ENCODE data around the gene S1PR3.

S1PR3 gene

DNA sequence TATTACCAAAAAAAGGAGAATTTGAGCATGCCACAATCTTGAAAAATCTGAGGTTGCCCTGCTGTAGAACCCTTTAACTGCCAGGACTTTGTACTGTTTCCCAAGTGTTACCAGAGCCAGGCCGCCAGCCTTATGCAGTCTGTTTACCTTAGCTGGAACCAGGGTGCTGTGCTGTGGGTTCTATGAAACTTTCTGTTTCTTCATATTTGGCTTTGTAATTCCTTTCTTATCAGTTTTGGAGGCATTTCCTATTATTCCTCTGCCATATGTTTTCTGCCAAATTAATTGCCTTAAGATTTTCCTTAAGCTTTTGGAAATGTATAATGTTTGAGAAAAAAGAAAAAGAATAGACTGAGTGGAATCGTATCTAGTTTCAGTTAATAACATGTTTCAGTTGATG, 2.1 kb downstream of the S1PR3 start:
- DNase-seq (ENCODE audit: low spot score), result no peak

DNA sequence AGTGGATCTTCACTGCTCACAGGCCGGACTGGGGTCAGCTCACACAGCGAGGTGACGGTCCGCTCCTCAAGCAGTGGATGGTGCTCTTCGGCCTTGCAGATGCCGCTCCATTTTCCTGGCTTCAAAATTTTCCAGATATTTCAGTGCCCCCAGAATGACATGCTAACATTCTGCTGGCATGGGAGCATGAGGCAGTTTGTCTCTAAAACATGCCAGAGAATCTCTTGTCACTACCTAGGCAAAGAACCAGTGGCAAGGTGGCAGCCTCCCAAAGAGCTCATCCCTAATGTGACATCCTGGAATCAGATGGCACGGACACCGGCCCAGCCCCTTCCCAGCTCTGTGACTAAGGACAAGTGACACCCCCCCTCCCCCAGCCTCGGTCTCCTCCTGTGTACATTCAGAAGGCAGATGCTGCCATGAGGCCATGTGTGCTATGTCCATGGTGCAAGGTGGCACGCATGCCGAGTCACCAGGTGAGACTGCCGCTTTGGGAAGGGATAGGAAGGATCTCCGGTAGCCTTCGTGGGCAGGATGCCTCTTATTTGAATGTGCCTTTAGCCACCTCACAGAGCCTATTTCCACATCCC, 2.7 kb downstream of the S1PR3 start:
- DNase-seq (ENCODE audit: low spot score), result no peak

DNA sequence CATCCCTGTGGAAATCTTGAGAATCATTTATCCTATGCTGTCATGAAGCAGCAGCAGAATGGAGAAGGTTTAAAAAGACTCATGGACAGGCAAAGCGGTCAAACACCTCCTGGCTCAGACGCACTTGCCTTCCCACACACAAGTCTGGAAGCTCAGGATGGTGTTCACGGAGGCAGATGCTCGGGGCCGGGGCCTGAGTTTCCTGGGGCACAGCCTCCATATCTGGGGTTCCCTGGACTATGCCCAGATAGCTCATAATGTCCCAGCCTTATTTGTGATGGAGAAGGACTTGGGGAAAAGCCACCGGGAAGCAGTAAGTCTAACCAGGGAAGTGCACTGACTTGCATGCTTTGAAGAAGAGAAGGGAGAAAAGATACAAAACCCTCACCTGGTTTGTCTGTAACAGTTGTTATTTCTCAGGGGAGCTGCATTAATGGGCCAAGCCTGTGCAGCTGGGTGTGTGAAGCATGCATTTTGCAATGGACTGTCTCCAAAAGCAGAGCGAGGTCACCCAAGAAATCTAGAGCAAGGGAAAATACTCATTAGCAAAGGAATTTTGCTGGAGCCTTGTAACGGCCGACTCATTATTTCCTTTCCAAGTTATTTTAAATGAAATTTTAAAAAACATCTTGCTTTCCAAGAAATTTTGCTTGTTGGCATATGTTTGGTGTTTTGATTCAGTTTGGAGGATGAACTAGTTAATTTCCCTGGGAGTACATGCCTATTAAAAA, 3.4 kb downstream of the S1PR3 start:
- DNase-seq (ENCODE audit: low spot score), result peak; percentile 58

DNA sequence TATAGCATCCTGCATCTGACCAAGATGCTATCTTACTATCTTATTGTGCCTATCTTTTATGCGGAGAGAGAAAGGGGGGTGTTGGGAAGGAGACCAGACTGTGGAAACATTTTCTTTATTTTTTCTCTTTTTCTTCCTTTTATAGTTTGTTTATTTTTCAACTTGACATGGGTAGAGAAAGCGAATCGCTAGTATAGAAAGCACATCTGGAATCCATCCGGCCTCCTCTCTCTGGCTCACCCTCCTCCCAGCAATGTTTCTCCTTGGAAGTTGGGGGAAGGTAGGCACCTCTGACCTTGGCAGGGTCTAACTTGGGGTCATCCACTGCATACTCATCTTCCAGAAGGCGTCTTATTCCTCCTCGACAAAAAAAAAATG, 3.9 kb downstream of the S1PR3 start:
- no peak for DNase-seq (ENCODE audit: low spot score)

DNA sequence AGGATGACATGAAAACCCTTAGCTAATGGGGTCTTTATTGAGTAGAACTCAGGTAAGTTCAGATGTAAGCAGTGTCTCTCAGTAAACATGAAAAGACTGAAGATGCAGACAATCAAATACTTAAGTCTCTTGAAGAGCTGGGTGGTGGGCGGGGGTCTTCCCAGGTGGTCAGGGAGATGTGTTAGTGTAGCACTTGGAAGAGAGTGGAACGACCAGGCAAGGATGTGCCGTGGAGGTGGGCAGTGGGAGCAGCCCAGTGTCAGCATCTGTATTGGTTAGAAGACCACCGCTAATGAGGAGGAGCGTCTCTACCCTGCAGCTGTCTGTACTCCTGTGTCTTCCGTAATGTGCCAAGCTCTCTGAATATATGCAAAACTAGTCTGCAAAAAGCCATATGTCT, 4.4 kb downstream of the S1PR3 start:
- no peak for DNase-seq (ENCODE audit: low spot score)

DNA sequence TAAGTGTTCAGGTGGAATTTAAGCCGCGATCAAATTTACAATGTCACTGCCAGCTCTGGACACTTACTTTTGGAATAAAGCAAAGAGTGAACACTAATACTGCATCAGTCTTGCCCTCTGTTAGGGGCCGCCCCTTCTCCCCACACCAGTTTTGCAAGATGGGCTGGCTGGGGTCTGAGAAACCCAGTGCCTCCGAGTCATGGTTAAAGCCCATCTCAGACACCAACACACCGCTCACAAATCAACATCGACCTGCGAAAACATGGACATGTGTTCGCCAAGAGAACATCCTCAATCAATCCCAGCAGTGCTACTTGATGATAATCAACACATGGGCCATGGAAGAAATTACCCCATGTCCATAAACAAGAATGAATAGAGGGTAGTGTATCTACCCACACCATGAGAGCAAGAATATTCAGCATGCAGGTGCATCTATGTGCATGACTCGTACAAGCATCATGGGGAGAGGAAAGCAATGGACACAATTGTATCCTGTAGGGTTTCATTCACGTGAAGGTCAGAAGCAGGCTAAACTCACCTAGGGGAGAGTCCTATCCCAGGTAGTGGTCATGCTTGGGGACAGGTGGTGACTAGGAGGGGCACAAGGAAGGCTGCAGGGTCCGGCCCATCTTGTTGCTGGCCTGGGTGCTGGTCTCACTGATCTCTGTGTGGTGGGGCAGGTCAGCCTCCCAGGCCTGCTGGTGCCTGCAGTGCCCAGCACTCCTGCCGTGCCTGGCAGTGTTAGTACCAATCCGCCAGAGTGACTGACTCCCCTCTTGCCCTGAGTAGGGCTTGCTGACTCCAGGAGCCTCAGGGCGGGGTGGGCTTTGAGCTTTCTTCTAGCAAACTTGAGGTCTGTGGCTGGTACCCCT, 5.0 kb downstream of the S1PR3 start:
- DNase-seq (ENCODE audit: low spot score), result no peak

DNA sequence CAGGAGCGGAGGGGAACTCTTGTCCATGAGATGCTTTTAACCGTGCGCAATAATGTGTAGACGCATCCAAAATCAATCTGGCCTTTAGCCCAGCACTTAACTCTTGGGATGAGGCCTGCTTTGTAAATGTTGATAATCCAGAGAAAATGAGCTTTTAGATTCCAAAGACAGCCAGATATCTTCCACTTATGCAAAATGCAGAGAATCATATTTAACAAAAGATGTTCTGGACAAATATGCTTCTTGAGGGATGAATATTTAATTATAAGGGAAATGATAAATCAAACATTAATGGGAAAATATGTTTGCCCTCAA, 5.6 kb downstream of the S1PR3 start:
- no peak for DNase-seq (ENCODE audit: low spot score)

DNA sequence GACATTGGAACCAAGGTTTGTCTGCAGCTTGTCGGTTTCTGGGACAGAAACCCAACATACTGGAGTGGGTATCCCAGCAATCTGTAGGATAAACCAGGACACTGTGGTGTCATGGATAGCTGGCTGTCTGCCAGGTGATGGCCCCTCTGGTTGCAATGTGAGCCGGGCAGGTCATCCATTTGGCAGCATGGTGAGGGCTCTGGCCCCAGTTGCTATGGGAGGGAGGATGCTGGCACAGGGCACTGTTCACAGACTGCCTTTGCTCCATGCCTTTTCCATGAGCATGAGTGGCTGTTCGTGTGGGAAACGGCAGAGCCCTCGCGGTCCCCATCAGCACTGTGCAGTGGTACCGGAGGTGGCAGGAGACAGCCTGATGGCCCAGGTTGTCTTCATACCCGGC, 6.4 kb downstream of the S1PR3 start:
- DNase-seq (ENCODE audit: low spot score), result no peak

DNA sequence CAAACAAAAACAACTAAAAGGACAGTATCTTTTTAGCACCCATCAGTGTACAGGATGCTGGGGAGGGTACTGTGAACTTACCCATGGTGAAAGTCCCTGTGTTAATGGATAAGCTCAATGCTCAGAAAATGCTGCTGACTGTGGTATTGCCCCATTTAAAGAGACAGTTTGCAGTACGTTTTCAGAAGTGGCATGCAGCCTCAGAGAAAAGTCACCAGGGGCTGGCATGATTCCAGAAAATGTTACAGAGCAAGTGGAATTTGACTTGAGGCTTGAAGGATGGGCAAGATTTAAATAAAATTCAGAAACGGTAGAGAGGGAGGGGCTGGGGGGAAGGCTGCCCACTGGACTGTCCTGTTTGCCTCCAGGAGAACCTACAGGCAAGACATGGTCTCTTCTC, 7.2 kb downstream of the S1PR3 start:
- no peak for DNase-seq (ENCODE audit: low spot score)

DNA sequence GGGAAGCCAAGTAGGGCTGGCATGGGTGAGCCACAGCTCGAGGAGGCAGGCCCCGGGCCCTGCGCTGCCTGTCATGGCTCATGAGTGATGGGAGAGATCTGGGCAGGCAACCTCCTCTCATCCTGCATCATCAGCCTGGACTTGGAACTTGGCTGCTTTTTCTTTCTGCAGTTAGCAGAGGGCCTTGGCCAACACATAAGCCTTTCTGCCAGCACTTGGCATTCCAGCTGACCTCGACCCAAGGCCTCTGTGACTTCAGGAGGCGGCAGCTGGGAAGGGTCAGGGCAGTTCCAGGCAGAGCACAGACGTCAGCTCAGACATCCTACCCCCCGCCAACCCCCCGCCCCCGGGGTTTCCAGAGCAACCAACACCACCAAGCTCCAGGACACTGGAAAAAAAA, 7.6 kb downstream of the S1PR3 start:
- DNase-seq (ENCODE audit: low spot score), result peak; percentile 66

DNA sequence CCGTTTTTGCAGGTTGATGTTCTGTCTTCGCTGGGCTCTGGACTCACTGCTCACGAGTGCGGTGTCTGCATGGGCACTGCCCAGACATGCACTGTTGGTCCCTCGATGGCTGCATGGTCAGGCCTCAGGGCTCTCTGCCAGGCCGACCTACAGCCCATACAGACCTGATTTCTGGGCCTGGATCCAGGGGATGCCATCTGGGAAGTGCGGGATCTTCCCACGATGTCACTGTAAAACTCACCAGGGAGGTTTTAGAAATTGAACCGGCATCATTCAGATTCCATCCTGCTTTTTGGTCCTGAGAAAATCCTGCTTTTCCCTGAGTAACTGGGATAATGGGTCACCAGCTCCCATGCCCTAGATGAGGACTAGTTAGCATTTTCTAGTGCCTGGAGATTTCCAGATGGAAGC, 9.1 kb downstream of the S1PR3 start:
- no peak for DNase-seq (ENCODE audit: low spot score)

DNA sequence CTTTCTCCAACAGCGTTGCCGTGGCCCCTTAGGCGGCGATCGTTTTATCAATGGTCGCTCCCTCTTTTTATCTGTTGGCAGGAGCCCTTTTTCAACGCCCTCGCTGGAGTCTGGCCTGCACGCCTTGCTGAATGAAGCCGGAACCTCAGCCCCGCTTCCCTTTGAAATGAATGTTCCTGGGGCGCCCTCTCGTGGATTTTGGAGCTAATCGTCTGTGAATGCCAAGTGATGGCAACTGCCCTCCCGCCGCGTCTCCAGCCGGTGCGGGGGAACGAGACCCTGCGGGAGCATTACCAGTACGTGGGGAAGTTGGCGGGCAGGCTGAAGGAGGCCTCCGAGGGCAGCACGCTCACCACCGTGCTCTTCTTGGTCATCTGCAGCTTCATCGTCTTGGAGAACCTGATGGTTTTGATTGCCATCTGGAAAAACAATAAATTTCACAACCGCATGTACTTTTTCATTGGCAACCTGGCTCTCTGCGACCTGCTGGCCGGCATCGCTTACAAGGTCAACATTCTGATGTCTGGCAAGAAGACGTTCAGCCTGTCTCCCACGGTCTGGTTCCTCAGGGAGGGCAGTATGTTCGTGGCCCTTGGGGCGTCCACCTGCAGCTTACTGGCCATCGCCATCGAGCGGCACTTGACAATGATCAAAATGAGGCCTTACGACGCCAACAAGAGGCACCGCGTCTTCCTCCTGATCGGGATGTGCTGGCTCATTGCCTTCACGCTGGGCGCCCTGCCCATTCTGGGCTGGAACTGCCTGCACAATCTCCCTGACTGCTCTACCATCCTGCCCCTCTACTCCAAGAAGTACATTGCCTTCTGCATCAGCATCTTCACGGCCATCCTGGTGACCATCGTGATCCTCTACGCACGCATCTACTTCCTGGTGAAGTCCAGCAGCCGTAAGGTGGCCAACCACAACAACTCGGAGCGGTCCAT, 10.0 kb downstream of the S1PR3 start:
- peak; percentile 80 for DNase-seq (ENCODE audit: low spot score)

DNA sequence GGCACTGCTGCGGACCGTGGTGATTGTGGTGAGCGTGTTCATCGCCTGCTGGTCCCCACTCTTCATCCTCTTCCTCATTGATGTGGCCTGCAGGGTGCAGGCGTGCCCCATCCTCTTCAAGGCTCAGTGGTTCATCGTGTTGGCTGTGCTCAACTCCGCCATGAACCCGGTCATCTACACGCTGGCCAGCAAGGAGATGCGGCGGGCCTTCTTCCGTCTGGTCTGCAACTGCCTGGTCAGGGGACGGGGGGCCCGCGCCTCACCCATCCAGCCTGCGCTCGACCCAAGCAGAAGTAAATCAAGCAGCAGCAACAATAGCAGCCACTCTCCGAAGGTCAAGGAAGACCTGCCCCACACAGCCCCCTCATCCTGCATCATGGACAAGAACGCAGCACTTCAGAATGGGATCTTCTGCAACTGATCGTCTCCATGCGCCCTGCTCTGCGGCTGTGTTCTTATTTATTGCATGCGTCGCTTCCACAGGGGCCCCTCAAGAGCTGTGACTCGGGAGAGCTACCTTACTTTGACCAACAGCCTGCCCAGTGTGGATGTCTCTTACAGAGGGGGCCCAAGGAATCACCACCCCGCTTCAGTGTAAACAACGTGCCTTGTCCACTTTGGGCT, 10.8 kb downstream of the S1PR3 start:
- no peak for DNase-seq (ENCODE audit: low spot score)

DNA sequence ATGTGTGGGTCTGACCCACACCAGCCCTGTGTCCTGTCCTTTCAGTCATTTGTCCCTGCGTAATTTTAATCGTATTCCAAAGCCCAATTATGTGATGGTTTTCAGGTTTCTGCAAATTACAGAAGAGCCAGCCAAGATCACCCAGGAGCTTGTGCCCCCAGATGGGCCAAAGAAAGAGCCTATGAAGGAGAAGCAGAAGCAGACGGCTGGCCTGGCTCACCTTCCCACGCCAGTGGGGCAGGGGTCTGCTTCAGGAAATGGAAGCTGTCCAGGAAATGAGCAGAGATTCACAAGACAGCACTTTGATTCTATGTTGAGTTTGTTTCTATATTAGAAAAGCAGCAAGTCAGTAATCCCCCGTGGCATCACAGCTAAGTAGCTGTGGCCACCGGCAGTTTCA, 11.7 kb downstream of the S1PR3 start:
- DNase-seq (ENCODE audit: low spot score), result no peak

DNA sequence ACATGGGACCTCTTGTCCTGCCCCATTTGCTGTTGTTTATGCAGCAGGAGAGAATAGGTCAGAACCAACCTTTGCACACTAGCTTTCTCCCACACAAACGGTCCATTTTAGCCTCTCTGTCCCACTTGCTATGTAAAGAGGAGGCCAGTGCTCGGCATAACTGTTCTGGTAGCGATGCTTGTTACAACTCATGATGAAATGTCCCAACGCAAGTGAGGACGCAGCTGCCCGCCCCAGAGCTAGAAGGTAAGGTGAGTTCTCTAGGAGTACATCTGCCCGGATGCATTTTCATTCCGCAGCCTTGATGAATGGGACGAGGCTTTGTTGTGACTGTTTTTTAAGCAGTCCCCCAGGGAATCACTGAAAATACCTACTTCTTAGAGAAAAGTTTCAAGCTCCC, 14.1 kb downstream of the S1PR3 start:
- DNase-seq (ENCODE audit: low spot score), result no peak

DNA sequence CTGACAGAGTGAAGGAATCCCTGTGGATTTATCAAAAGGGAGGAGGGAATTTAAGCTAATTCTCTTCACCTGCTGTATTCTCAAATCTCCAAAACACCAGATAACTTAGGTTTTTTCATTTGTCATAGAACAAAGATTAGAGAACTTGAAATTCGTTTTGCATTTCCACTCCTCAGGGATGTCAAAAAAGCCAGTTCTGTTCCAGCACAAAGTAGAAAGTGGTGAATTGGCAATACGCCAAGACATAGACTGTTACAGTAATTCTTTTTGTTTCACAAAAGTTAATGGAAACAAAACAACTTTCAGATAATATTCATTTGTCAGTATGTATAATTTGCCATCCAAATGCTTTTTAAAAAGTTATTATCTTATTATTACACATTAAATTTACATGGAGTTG, 15.0 kb downstream of the S1PR3 start:
- DNase-seq (ENCODE audit: low spot score), result no peak

DNA sequence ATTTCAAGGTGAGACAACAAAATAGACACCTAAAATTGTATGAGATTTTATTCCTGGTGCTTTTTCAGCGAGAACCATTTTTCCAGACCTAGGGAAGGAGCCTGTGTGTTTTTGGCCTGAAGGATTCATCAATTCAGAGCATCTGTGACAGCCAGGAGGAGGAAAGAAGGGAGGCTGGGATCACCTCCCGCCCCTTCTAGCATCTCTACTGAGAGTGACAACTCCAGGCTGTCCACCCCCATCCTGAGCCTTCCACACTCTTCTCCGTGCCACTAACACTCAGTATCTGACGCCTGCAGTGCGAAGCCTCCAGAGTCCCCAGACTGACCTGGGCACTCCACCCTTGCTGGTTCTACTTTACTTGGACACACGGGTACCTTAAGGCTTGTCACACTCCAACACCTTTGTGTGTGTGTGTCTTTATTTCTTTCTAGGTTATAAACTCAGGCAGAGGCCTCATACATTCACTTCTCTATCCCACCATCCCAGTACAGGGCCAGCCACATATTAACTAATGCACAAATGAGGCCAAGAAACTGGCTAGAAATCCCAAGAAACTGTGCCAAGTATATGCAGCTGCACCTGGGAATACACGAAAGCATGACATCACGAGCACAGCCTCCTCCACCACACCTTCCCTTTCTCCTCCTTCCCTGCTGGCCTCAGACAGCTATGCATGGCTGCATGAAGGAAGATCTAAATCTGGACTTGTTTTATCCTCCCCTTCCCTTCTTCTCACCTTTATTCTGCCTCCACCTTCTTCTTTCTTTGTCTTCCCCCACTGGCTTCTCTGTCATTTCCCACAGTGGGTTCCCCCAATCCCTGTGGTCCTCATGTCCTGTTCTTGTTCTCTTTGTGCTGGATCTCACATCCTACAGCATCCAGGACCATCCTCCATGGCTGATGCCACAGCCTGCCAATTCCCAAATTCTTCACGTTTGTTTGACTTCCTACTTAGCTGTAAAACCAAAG, 16.0 kb downstream of the S1PR3 start:
- DNase-seq (ENCODE audit: low spot score), result no peak

DNA sequence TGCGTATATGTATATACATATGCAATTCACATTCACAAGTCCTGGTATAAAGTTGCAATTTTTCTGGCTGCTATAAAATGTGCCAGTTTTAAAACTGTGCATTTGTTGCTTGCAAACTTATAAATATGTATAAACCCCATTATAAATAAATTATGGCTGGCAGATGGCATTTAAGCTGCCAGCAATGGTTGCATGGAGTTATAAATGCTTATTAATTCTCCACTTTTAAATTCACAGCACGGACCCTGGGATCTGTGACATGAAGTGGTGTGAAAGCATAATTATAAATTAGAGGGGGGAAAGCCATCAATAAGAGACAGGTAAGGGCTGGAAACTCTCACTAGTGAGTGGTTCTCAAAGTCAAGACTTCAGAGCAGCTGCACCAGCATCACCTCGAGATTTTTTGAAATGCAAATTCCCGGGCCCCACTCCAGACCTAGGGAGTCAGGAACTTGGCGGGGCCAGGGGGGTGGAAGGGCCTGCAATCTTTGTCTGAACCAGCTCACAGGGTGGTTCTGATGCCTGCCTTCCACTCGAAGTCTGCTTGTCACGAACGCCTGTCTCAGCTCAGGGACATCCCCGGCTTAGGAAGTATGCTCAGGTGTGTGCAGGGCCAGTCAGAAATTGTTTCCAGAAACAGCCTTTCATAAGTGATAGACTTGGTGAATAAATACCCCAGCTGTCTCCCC, 16.9 kb downstream of the S1PR3 start:
- DNase-seq (ENCODE audit: low spot score), result no peak

DNA sequence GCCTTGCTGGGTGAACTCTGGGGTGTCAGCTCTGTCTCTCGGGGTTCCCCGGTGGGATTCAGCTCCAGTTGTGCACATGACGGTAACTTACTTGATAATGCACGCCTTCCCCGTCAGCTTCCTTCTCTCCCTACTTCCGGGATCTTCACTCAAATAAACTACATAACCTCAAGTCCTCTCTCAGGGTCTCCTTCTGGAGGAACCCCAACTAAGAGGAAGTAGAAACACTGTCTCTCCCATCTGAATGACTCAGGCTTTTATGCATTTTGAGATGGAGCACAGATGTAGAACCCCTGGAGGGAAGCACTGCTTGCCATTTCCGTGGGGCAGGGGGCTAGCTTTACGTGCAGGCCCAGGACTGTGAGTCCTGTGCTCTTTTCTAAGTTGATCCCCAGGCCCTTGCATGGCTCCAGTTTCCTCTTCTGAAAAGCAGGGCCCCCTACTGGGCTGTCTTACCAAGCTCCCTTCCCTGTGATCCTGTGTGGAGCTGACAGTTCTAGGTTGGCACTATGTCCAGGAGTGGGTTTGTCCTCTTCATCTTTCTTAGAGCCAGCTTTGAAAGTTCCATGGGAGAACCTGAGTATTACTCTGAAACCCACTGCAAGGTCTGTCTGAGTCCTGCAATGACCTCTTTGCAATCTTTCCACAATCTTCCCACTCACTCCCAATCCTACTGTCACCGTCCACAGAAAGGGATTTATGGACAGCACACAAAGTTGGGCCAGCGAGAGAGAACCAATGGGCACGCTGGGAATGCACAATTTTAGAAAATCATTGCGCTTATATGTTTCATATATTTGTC, 17.7 kb downstream of the S1PR3 start:
- no peak for DNase-seq (ENCODE audit: low spot score)

All from AG08396 (cell line).